HL-60/S4 treated with retinoic acid at 250 ng/mL for 4 days and 3 days (cell line): Measurements from ENCODE around the gene CHTOP.
"Not testable (repeated sequence)": the region's sequence is repeated elsewhere in the genome, so short reads cannot be mapped to it uniquely, and the experiment has no call there.

ENCODE experiments used
- in situ Hi-C: fragments of 300-500 bp; cut with MboI; formaldehyde crosslinking; loops from 2 replicates; pipeline ENCODE4 v1.7.0; 2022; ENCODE audit warnings: low sequenced_read_pairs

Gene CHTOP

GRCh38 chr1:153658400-153659174 lies 24.7 kb downstream of the CHTOP start, which contains the start of gene SNAPIN:
SNAPIN (plus strand) TSS chr1:153658703; CDS start chr1:153658744, 41 bp downstream.
- in situ Hi-C loops = no loop called here

GRCh38 chr1:153659175-153659534 lies 25.3 kb downstream of the CHTOP start:
- in situ Hi-C loops = no loop called here

GRCh38 chr1:153659656-153660055 lies 25.8 kb downstream of the CHTOP start:
- in situ Hi-C loops = no loop called here

- in situ Hi-C loops = no loop called here
Observed at GRCh38 chr1:153661111-153661708, 27.3 kb downstream of the CHTOP start.

GRCh38 chr1:153662269-153662668 lies 28.4 kb downstream of the CHTOP start:
- in situ Hi-C loops = no loop called here

GRCh38 chr1:153663211-153663610 lies 29.3 kb downstream of the CHTOP start:
- in situ Hi-C loops = no loop called here

GRCh38 chr1:153667439-153667838 lies 33.6 kb downstream of the CHTOP start:
- in situ Hi-C loops = no loop called here

GRCh38 chr1:153668672-153669071 lies 34.8 kb downstream of the CHTOP start:
- in situ Hi-C loops = not testable (repeated sequence)

GRCh38 chr1:153669606-153670005 lies 35.7 kb downstream of the CHTOP start:
- in situ Hi-C loops = loop anchor here (10.0 kb wide), 1 partner anchor 295 kb away; the partner anchor contains the start of genes CREB3L4 and SLC39A1

- in situ Hi-C loops = loop anchor here (10.0 kb wide), 1 partner anchor 294 kb away; the partner anchor contains the start of genes CREB3L4 and SLC39A1
Observed at GRCh38 chr1:153670257-153670858, 36.5 kb downstream of the CHTOP start.

- in situ Hi-C loops = loop anchor here (10.0 kb wide), 1 partner anchor 294 kb away; the partner anchor contains the start of genes CREB3L4 and SLC39A1
Observed at GRCh38 chr1:153670859-153671627, 37.2 kb downstream of the CHTOP start, which contains the start of gene ILF2. ILF2 (minus strand) TSS chr1:153670993; CDS start chr1:153670922, 71 bp downstream.

- in situ Hi-C loops = loop anchor here (10.0 kb wide), 1 partner anchor 293 kb away; the partner anchor contains the start of genes CREB3L4 and SLC39A1
Observed at GRCh38 chr1:153671628-153672353, 37.9 kb downstream of the CHTOP start.

GRCh38 chr1:153673511-153673910 lies 39.6 kb downstream of the CHTOP start:
- in situ Hi-C loops = loop anchor here (10.0 kb wide), 1 partner anchor 291 kb away; the partner anchor contains the start of genes CREB3L4 and SLC39A1

GRCh38 chr1:153677718-153678518 lies 44.1 kb downstream of the CHTOP start:
- in situ Hi-C loops = loop anchor here (10.0 kb wide), 1 partner anchor 287 kb away; the partner anchor contains the start of genes CREB3L4 and SLC39A1

- in situ Hi-C loops = loop anchor here (10.0 kb wide), 1 partner anchor 286 kb away; the partner anchor contains the start of genes CREB3L4 and SLC39A1
Observed at GRCh38 chr1:153678519-153679336, 44.9 kb downstream of the CHTOP start, which contains the start of gene NPR1. NPR1 (plus strand) TSS chr1:153678688; CDS start chr1:153679109, 421 bp downstream.

GRCh38 chr1:153679337-153680119 lies 45.7 kb downstream of the CHTOP start:
- in situ Hi-C loops = loop anchor here (10.0 kb wide), 1 partner anchor 285 kb away; the partner anchor contains the start of genes CREB3L4 and SLC39A1

GRCh38 chr1:153680120-153680403 lies 46.2 kb downstream of the CHTOP start:
- in situ Hi-C loops = no loop called here
